Measurements from ENCODE around the gene NRIP1. TPM values are rescaled to one million over a fixed set of nuclear protein-coding genes. Genes with fewer than 3 reads are reported as not detected.

The NRIP1 gene
- polyA plus RNA-seq, 1 donor (not counting 4 experiments of a cell fraction or from before 2014, with no cell fraction given), result 25.5 TPM

DNA sequence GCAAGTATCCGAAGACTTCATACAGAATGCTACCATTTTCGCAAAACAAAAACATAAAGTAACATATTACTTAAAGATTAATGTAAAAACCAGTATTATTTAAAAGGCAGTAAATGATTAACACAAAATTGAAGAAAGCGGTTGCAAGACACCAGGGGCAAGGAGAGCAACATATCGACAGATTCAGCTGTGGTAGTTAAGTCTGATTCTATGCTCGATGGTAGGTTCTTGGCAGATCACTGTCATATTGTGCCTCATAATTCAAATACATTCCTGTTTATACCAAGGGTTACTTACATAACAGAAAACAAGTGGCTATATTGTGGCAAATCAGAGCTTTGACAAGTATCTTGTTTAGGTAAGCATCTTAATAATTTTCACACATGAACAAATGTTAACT, 37.7 kb downstream of the NRIP1 start:
- no peaks in the 10 kb centered on the region for H3K4me1 ChIP-seq (ENCODE audit: control insufficient read depth, extremely low read depth, insufficient read depth, low read length)
- TF ChIP-seq, protein P1, sequence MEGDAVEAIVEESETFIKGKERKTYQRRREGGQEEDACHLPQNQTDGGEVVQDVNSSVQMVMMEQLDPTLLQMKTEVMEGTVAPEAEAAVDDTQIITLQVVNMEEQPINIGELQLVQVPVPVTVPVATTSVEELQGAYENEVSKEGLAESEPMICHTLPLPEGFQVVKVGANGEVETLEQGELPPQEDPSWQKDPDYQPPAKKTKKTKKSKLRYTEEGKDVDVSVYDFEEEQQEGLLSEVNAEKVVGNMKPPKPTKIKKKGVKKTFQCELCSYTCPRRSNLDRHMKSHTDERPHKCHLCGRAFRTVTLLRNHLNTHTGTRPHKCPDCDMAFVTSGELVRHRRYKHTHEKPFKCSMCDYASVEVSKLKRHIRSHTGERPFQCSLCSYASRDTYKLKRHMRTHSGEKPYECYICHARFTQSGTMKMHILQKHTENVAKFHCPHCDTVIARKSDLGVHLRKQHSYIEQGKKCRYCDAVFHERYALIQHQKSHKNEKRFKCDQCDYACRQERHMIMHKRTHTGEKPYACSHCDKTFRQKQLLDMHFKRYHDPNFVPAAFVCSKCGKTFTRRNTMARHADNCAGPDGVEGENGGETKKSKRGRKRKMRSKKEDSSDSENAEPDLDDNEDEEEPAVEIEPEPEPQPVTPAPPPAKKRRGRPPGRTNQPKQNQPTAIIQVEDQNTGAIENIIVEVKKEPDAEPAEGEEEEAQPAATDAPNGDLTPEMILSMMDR (optimal IDR thresholded peaks at IDR 0.05 in 1 of 3, IDR thresholded peaks at IDR 0.05 in 1 of 3, conservative IDR thresholded peaks at IDR 0.05 in 1 of 3; ENCODE audit: extremely low read depth in 1 of 3, insufficient read depth in 2 of 3, low read length in 3 of 3), result no peak
- no peak for TF ChIP-seq EZH2 (IDR thresholded peaks at IDR 0.05; ENCODE audit: low read length)
- H3K4me2 ChIP-seq (ENCODE audit: control insufficient read depth, extremely low read depth, insufficient read depth, low read depth, low read length), result no peak overlapping the region
- no peak overlapping the region for H3K4me3 ChIP-seq (ENCODE audit: control insufficient read depth in 2 of 3, extremely low read depth in 1 of 3, insufficient read depth in 2 of 3, low read depth in 1 of 3, low read length in 3 of 3)
- no peaks in the 10 kb centered on the region for H3K27me3 ChIP-seq (ENCODE audit: control insufficient read depth, extremely low read depth, insufficient read depth, low read length)
- peaks cover 89% of the 10 kb centered on the region for H3K79me2 ChIP-seq (ENCODE audit: control insufficient read depth, insufficient read depth, low read length)
- H3K9me3 ChIP-seq (ENCODE audit: control insufficient read depth, low read depth, low read length), result no peaks in the 10 kb centered on the region
- no peaks in the 10 kb centered on the region for H3K9me1 ChIP-seq (ENCODE audit: control insufficient read depth, extremely low read depth, insufficient read depth, low read length)
- dilution Hi-C loops (cut with MboI; ENCODE audit: extremely low pct_ligation_motif_present, low sequenced_read_pairs), result no loop called here
- FAIRE-seq (no peak), DNase-seq (ENCODE audit: low read depth, low spot score) (no peak)
- H4K20me1 ChIP-seq (ENCODE audit: control insufficient read depth, extremely low read depth, insufficient read depth, low read length), result no peaks in the 10 kb centered on the region
- H3K9ac ChIP-seq (ENCODE audit: control insufficient read depth, extremely low read depth, insufficient read depth, low read length), result no peak overlapping the region
- H2AFZ ChIP-seq (ENCODE audit: control insufficient read depth, low read length), result no peak overlapping the region
- peaks cover 1 to 4% of the 10 kb centered on the region in 2 experiments for H3K36me3 ChIP-seq (ENCODE audit: control insufficient read depth in 2 of 2, extremely low read depth in 1 of 2, insufficient read depth in 2 of 2, low read length in 2 of 2)
- no peak overlapping the region for H3K27ac ChIP-seq (ENCODE audit: control insufficient read depth, insufficient read depth, low read length)

DNA sequence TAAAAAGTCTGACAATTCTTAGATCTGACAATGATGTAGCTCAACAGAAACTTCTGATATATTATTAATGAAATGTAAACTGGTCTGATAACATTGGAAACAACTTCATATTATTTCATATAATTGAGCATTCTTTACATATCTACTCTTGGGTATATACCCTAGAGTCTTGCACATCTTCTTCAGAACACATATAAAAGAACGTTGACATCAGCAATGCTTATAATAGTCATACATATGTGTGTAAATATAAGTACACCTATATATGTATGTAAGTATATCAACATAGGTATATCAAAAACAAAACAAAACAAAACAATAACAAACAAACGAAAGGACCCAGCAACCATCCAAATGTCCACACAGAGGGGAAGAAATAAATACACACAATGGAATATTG, 38.4 kb downstream of the NRIP1 start:
- H3K9me3 ChIP-seq (ENCODE audit: control insufficient read depth, low read depth, low read length), result no peaks in the 10 kb centered on the region
- H3K36me3 ChIP-seq (ENCODE audit: control insufficient read depth in 2 of 2, extremely low read depth in 1 of 2, insufficient read depth in 2 of 2, low read length in 2 of 2), result peaks cover 1 to 4% of the 10 kb centered on the region in 2 experiments
- H3K9ac ChIP-seq (ENCODE audit: control insufficient read depth, extremely low read depth, insufficient read depth, low read length), result no peak overlapping the region
- TF ChIP-seq, protein P1 (optimal IDR thresholded peaks at IDR 0.05 in 1 of 3, IDR thresholded peaks at IDR 0.05 in 1 of 3, conservative IDR thresholded peaks at IDR 0.05 in 1 of 3; ENCODE audit: extremely low read depth in 1 of 3, insufficient read depth in 2 of 3, low read length in 3 of 3), result no peak
- TF ChIP-seq EZH2 (IDR thresholded peaks at IDR 0.05; ENCODE audit: low read length), result no peak
- peaks cover 91% of the 10 kb centered on the region for H3K79me2 ChIP-seq (ENCODE audit: control insufficient read depth, insufficient read depth, low read length)
- H3K4me3 ChIP-seq (ENCODE audit: control insufficient read depth in 2 of 3, extremely low read depth in 1 of 3, insufficient read depth in 2 of 3, low read depth in 1 of 3, low read length in 3 of 3), result no peak overlapping the region
- H4K20me1 ChIP-seq (ENCODE audit: control insufficient read depth, extremely low read depth, insufficient read depth, low read length), result no peaks in the 10 kb centered on the region
- H2AFZ ChIP-seq (ENCODE audit: control insufficient read depth, low read length), result no peak overlapping the region
- H3K4me1 ChIP-seq (ENCODE audit: control insufficient read depth, extremely low read depth, insufficient read depth, low read length), result no peaks in the 10 kb centered on the region
- FAIRE-seq (no peak), DNase-seq (ENCODE audit: low read depth, low spot score) (no peak)
- H3K27ac ChIP-seq (ENCODE audit: control insufficient read depth, insufficient read depth, low read length), result no peak overlapping the region
- H3K4me2 ChIP-seq (ENCODE audit: control insufficient read depth, extremely low read depth, insufficient read depth, low read depth, low read length), result no peak overlapping the region
- no peaks in the 10 kb centered on the region for H3K27me3 ChIP-seq (ENCODE audit: control insufficient read depth, extremely low read depth, insufficient read depth, low read length)
- dilution Hi-C loops (cut with MboI; ENCODE audit: extremely low pct_ligation_motif_present, low sequenced_read_pairs), result no loop called here
- H3K9me1 ChIP-seq (ENCODE audit: control insufficient read depth, extremely low read depth, insufficient read depth, low read length), result no peaks in the 10 kb centered on the region
